Measurements from ENCODE around the gene POLD3. TPM values are rescaled to one million over a fixed set of nuclear protein-coding genes. Genes with fewer than 3 reads are reported as not detected.

The POLD3 gene
- total RNA-seq, 4 donors from 2014 or later = 9.7 to 17.5 (median 12.1) TPM

DNA sequence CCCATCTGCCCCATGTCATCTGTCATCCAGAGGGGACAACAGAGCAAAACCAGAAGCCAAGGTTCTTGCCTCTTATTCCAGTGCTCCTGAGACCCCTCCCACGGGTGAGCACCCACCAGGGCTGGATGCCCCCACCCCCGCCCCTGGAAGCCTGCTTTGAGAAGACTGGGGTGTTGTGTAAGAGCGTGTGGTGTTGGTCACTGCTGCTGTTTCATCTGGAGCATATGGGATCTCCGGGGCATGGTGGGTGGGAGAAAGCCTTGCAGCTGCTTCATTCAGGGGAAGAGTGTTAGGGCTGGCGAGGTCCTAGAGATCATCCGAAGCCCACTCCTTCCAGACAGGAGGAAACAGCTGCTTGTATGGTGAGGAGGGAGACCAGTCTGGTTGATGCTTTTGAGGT is 84.7 kb downstream of the POLD3 start:
- ATAC-seq (ENCODE audit: low FRiP score) (no peak), DNase-seq (ENCODE audit: low spot score) (no peak)
- TF ChIP-seq, protein P1, sequence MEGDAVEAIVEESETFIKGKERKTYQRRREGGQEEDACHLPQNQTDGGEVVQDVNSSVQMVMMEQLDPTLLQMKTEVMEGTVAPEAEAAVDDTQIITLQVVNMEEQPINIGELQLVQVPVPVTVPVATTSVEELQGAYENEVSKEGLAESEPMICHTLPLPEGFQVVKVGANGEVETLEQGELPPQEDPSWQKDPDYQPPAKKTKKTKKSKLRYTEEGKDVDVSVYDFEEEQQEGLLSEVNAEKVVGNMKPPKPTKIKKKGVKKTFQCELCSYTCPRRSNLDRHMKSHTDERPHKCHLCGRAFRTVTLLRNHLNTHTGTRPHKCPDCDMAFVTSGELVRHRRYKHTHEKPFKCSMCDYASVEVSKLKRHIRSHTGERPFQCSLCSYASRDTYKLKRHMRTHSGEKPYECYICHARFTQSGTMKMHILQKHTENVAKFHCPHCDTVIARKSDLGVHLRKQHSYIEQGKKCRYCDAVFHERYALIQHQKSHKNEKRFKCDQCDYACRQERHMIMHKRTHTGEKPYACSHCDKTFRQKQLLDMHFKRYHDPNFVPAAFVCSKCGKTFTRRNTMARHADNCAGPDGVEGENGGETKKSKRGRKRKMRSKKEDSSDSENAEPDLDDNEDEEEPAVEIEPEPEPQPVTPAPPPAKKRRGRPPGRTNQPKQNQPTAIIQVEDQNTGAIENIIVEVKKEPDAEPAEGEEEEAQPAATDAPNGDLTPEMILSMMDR (IDR thresholded peaks at IDR 0.05) = no peak

DNA sequence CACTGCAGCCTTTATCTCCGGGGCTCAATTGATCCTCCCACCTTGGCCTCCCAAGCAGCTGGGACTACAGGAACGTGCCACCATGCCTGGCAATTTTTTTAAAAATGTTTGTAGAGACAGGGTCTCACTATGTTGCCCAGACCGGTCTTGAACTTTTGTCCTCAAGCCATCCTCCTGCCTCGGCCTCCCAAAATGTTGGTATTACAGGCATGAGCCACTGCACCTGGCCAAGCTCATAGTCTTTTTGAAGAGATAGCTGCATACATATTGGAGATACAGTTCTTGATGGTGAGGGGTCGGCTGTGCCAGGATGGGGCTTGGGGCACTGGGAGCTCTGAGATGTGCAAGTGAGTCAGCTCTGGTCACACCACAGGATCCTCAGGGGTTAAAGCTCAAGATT is 85.7 kb downstream of the POLD3 start:
- ATAC-seq (ENCODE audit: low FRiP score) (no peak), DNase-seq (ENCODE audit: low spot score) (no peak)
- TF ChIP-seq, protein P1 (IDR thresholded peaks at IDR 0.05) = no peak

DNA sequence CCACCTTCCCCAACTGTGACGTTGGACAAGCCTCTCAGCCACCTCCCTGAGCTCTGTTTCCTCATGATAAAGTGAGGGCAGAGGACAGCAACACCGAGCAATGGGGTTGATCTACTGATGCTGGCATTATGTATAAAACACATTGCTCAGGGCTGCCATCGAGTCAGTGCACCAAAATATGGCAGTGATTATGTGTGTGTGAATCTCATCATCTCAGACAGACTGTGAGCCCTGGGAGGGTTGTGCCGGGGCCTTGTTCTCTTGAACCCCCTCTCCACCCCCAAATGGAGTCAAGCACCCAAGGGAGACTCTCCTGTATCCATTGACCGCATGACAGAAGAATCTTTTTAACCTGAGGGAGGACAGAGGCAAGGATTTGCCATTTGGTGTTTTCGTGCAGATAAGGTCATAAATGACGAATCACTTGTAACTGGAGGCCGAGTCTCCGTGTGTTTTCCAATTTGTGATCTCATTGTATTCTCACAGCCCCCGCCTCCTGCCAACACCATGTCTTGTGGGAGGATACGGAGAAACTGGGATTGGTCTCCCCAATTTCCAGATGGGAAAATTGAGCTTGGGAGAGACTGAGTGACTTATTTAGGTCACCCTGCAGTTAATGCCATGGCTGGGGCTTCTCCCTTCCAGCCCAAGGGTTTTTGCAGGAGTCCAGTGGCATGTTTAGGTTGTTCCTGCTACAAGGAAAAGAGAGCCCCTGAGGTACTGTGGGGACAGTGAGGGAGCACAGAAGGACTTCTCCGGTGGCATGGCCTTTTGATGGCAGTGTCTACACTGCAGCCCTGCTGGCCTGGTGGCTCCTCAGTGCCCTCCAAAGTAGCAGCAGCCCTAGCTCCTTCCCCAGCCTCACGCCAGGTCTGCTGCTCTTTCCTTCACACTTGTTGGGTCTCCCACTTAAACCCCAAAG is 86.5 kb downstream of the POLD3 start:
- no peak for DNase-seq (ENCODE audit: low spot score)
- TF ChIP-seq, protein P1 (IDR thresholded peaks at IDR 0.05) = no peak
- ATAC-seq (ENCODE audit: low FRiP score) = peak; percentile 42

DNA sequence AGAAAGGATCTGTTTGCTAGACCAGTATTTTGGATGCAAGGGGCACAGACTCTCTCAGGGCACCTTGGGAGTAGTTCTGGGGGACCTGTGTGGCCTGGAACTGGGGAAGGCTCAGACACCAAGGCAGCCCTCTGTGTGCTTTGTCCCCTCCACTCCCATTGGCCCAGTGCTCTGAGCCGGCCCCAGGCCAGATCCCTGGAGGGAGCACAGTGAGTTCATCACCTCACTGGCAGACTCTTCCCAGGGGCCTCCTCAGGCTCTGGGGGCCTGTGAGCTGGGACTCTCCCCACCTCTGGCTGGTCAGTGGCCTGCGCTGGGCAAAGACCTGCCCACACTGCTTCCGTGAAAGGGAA is 87.1 kb downstream of the POLD3 start:
- ATAC-seq (ENCODE audit: low FRiP score) = no peak
- no peak for DNase-seq (ENCODE audit: low spot score)
- TF ChIP-seq, protein P1 (IDR thresholded peaks at IDR 0.05) = no peak

DNA sequence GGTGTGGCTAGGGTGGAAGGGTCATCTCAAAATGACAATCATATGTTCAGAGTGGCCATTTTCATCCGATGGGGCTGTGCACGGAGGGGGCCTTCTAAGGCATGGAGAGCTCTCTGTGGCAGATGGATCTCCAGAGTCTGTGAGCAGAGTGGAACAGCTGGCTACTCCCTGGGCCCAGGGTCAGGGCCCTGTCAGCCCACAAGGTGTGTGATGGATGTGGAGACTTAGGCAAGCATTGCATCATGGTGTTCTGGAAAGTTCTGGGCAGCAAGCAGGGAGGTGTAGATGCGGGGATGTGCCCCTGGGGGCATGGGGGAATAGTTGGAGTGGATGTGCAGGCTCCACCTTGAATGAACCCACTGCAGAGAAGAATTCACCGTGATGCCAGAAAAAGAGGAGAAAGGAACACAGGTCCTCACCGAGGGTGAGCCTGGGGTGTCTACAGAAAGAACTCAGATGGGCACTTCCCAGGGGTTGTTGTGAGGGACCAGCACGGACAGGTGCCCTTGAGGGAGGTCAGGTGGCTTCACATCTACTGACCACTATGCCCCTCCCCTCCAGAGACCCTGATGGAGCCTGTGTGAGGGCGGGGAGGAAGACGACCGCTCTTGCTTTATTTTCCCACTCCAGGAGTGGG is 87.8 kb downstream of the POLD3 start:
- TF ChIP-seq, protein P1 (IDR thresholded peaks at IDR 0.05) = no peak
- ATAC-seq (ENCODE audit: low FRiP score) = peak; percentile 21
- DNase-seq (ENCODE audit: low spot score) = no peak

DNA sequence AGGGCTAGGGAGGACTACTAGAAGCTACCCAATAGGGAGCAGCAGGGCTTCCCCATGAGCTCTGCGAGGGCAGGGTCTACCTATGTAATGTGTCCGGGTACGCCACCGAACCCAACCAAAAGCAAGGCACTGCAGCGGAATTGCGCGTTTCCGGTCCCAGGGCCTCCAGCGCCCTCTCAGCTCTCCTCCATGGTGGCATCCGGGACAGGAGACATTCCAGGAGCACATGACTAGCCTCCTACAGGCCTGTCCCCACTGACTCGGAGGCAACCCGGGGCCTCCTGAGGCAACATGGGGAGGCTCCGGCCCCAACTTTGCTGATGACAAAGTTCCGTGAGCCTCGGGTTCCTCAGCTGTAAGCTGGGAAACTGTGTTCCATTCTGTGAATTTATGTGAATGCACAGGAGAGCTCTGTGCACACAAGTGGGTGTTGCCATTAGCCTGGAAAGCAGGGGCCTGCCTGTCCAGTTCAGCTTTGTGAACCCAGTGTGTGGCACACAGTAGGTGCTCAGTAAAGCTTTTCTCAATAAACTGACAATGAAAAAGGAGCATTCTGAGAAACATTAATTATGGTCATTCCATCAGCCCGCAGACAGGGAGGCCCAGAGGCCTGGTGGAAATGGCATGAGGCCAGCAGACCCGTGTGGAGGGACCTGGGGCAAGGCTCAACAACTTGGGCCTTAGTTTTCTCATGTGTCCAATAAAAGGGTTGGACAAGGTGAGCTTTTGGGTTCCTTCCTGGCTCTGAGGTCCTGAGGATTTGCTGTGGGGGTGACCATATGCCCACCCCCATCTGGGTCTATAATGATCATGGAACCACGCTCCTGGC is 88.5 kb downstream of the POLD3 start:
- DNase-seq (ENCODE audit: low spot score) (no peak), ATAC-seq (ENCODE audit: low FRiP score) (no peak)
- TF ChIP-seq, protein P1 (IDR thresholded peaks at IDR 0.05) = no peak

All from omental fat pad (tissue), 4 donors.